Left lobe of liver (tissue), 2 donors: ENCODE measurements around the gene HSD3B7. TPM values are rescaled to one million over a fixed set of nuclear protein-coding genes. Genes with fewer than 3 reads are reported as not detected.

Source experiments
- ATAC-seq: fragments of 200-7000 bp; cut with Tn5 transposase; one replicate; pipeline ENCODE4 v1.9.1; 2020; ENCODE audit warnings: mild to moderate bottlenecking, moderate library complexity
- DNase-seq: peaks from one replicate; pipeline ENCODE4 v3.0.0-alpha.2; 2020; ENCODE audit warnings: low spot score
- total RNA-seq: library from RNA; stranded (reverse); gene quantifications from one replicate; pipeline ENCODE4 v1.2.1, GENCODE V29; 2021
- donor health status: DM: no; HTN: no; CAD: no; lungs with moderate emphysema.
- donor health status: DM: no; HTN: yes; CAD: no.

The HSD3B7 gene
- total RNA-seq, 1 donor from 2014 or later, result 71.5 TPM

GRCh38 chr16:30956601-30957455 is 28.2 kb upstream of the HSD3B7 start:
- DNase-seq (peak; percentile 86), ATAC-seq (peak; percentile 70)

DNA sequence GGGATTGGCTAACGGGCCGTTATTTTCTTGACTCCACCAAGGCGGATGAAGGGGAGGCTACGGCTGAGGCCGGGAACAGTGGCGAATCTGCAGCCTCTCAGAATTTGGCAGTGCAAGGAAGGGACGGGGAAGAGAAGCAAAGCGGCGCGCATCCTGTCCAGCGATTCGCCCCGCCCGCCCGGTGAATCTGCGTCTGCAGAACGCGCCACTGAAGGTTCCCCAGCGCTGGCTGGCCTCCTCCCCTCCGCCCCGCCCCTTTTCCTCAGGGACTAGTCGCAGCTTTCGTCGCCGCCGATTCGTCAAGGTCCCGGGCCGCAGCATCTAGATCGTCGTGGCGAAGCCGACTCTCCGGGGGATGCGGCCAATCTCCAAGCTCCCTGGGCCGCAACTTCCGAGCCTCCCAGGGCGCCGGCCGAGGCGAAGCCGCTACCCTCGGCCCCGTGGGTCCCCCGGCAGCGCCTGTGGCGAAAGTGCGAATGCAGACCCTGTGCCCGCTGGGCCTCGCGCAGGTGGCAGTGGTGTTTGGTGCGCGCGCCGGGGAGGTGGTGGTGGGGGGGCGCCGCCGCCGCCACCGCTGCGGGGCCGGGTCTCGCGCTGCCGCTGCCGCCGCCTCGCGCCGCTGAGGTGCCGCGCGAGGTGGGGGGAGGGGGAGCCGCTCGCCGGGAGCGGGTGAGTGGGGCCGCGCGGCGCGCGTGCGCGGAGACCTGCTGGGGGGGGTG is 27.4 kb upstream of the HSD3B7 start, which contains the start of gene SETD1A:
Gene SETD1A (plus strand): TSS at position 299 of the 719 bp plus-strand sequence. CDS start 978 bp downstream, outside the sequence.
- DNase-seq, result peak; percentile 96
- ATAC-seq, result peak; percentile 86

GRCh38 chr16:30958175-30959079 is 26.6 kb upstream of the HSD3B7 start:
- no peak for DNase-seq
- peak; percentile 26 for ATAC-seq

DNA sequence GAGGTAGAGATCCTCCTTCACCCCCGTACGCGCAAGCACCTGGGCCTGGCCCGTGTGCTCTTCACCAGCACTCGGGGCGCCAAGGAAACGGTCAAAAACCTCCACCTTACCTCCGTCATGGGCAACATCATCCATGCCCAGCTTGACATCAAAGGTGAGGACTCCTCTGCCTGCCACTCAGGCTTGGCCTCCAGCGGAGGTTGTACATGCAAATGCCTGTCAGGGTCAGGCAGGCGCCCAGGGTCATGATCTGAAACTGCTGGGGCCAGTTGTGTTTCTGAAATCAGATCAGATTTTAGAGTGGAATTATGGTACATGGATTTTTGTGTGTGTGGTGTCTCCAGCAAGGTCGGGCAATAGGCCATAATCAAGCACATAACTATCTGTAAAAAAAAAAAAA is 23.6 kb upstream of the HSD3B7 start:
- DNase-seq (no peak), ATAC-seq (no peak)

- ATAC-seq (no peak), DNase-seq (no peak)
Observed at GRCh38 chr16:30963925-30964511, 21.0 kb upstream of the HSD3B7 start.

GRCh38 chr16:30964574-30965226 is 20.3 kb upstream of the HSD3B7 start:
- no peak for ATAC-seq

DNA sequence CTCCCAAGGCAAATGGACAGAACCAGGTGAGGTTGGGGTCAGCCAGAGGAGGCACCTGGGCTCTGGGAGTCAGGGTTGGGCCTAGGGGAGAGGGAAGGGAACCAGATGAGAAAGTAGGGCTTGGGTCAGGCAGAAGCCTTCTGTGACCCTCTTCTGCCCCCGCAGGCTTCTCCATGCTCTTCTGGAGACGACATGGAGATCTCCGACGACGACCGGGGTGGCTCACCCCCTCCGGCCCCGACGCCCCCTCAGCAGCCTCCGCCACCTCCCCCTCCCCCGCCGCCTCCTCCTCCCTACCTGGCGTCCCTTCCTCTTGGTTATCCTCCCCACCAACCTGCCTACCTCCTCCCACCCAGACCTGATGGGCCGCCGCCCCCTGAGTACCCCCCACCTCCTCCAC is 19.6 kb upstream of the HSD3B7 start:
- ATAC-seq (no peak), DNase-seq (no peak)

More at GRCh38 chr16:30964574-30965226, 20.3 kb upstream of the HSD3B7 start:
- DNase-seq, result no peak

- no peak for DNase-seq
- ATAC-seq, result no peak
Observed at GRCh38 chr16:30966033-30966619, 18.9 kb upstream of the HSD3B7 start.

DNA sequence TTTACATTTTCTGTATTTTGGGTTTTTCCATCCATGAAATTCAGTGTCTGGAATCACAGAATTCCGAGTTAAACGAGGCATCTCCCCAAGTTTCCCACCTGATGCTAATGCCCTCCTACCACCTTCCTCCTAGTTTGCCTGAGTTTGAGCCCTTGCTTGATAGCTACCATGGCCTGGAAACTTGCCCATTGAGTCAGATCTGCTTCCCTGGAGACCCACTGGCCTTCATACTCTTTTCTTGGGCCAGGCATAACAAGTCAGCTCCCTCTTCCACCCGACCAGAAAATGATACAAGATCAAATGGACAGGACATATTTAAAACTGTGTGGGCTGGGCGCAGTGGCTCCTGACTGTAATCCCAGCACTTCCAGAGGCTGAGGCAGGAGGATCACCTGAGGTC is 17.2 kb upstream of the HSD3B7 start:
- no peak for ATAC-seq

DNA sequence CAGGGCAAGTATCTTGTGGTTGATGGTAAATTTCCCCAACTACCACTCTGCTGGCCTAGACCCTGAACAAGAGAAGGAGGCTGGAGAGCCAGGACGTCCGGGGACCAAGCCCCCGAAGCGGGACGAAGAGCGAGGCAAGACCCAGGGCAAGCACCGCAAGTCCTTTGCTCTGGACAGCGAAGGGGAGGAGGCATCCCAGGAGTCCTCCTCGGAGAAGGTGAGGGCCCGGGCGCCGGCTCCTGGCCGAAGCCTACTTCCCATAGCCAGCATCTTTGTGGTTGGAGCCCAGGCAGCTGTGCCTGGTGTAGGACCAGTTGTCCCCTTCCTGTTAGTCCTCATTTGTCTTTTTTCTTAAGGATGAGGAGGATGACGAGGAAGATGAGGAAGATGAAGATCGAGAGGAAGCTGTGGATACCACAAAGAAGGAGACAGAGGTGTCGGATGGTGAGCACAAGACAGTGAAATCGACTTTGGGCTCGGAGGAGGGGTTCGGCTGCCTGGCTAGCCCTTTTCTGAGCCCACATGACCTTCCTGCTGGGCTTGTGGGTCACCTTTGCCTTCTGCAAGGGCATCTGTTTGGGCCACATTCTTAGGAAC is 15.7 kb upstream of the HSD3B7 start:
- ATAC-seq, result no peak
- no peak for DNase-seq

More for the DNA sequence above, 17.2 kb upstream of the HSD3B7 start:
- no peak for DNase-seq

GRCh38 chr16:30971298-30971697 is 13.7 kb upstream of the HSD3B7 start:
- DNase-seq (no peak), ATAC-seq (no peak)

- ATAC-seq, result no peak
Observed at GRCh38 chr16:30972872-30973271, 12.1 kb upstream of the HSD3B7 start.

GRCh38 chr16:30974348-30974747 is 10.7 kb upstream of the HSD3B7 start:
- no peak for DNase-seq
- no peak for ATAC-seq

More at GRCh38 chr16:30972872-30973271, 12.1 kb upstream of the HSD3B7 start:
- no peak for DNase-seq

- ATAC-seq (no peak), DNase-seq (no peak)
Observed at GRCh38 chr16:30976486-30976885, 8.5 kb upstream of the HSD3B7 start.

DNA sequence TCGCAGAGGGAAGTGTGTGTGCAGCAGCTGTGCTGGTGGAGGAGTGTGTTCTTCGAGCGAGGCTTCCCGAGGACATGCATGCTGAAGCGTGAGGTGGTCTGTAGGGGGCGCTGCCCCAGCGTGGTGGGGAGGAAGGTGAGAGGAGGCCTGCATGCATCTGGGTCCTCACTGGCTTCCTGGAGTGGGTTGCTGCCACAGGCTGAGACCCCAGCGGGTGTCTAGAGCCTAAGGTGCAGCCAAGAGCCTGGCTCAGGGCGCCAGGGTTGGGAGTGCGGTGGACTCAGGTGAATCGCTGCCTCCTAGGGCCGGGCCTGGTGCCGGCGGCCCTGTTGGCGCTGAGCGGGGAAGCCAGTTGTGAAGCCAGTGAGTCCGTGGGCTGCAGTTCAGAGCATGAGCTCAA is 7.5 kb upstream of the HSD3B7 start:
- DNase-seq, result no peak
- ATAC-seq, result no peak

GRCh38 chr16:30979170-30980022 is 5.6 kb upstream of the HSD3B7 start:
- ATAC-seq, result no peak
- DNase-seq, result no peak

- ATAC-seq (no peak), DNase-seq (no peak)
Observed at GRCh38 chr16:30980023-30980371, 5.0 kb upstream of the HSD3B7 start.

GRCh38 chr16:30980434-30980833 is 4.6 kb upstream of the HSD3B7 start:
- no peak for ATAC-seq
- no peak for DNase-seq
